H1 (cell line): ENCODE measurements around the gene LMAN1L. TPM values are rescaled to one million over a fixed set of nuclear protein-coding genes. Genes with fewer than 3 reads are reported as not detected.

ENCODE experiments used
- CHD1 ChIP-seq: IDR thresholded peaks from 2 replicates; pipeline ENCODE4 v1.6.1; 2012; ENCODE audit warnings: low read depth, low read length, improper control_type of control experiment
- EGR1 ChIP-seq: IDR thresholded peaks from 2 replicates; pipeline ENCODE4 v1.6.1; 2011; ENCODE audit warnings: low read depth, low read length, borderline replicate concordance
- KDM1A ChIP-seq: fragments of 200-600, 300-600 bp; sonication (generic); IDR thresholded peaks from 2 replicates; pipeline ENCODE4 v1.7.1; 2016; ENCODE audit warnings: mild to moderate bottlenecking, low read length, borderline replicate concordance
- POLR2A ChIP-seq, 2 experiments: IDR thresholded peaks; 1 replicate in 1 of 2; 2 replicates in 1 of 2; pipeline ENCODE4 v1.6.1; 2011; ENCODE audit warnings: low read depth in 2 of 2, low read length in 2 of 2, mild to moderate bottlenecking in 2 of 2; ENCODE audit errors: control extremely low read depth in 1 of 2
- RNF2 ChIP-seq: fragments of 200-900, 300-1000 bp; sonication (generic); IDR thresholded peaks from 2 replicates; pipeline ENCODE4 v1.7.1; 2016; ENCODE audit warnings: borderline replicate concordance, low read depth, mild to moderate bottlenecking, antibody characterized with exemption, low read length; ENCODE audit not compliant: poor library complexity, severe bottlenecking; ENCODE audit errors: missing control alignments
- SIRT6 ChIP-seq: IDR thresholded peaks from one replicate; pipeline ENCODE4 v1.7.1; 2012; ENCODE audit warnings: low read length, inconsistent platforms
- SP2 ChIP-seq: IDR thresholded peaks from 2 replicates; pipeline ENCODE4 v1.6.1; 2012; ENCODE audit warnings: mild to moderate bottlenecking, low read length, inconsistent platforms
- YY1 ChIP-seq: IDR thresholded peaks from 2 replicates; pipeline ENCODE4 v1.6.1; 2011; ENCODE audit warnings: low read depth, mild to moderate bottlenecking, low read length
- polyA plus RNA-seq, 7 experiments: library from polyadenylated mRNA; depleted of rRNA in 3 of 7; stranded (reverse) in 5 of 7; unstranded in 2 of 7; fragments of >200 nt in 5 of 7; fragments of 200-250 nt in 2 of 7; gene quantifications; 1 replicate in 5 of 7; 2 replicates in 1 of 7; 4 replicates in 1 of 7; pipeline versions ENCODE4 v1.2.1 to v1.2.3, GENCODE V29; 2011 to 2013; ENCODE audit warnings: missing spikeins in 2 of 7, mixed read lengths in 2 of 7
- total RNA-seq: library from RNA; stranded (reverse); fragmentation: NEBNext Ultra II Directional; extraction: Animal tissue kit (Norgen Biotek cat#: 25700); gene quantifications from 2 replicates; pipeline ENCODE4 v1.2.1, GENCODE V29; 2021

Gene LMAN1L
- total and polyA plus RNA-seq, 2 of the 8 experiments (the other 6 are each of a cell fraction or from before 2014, with no cell fraction given), result not detected

DNA sequence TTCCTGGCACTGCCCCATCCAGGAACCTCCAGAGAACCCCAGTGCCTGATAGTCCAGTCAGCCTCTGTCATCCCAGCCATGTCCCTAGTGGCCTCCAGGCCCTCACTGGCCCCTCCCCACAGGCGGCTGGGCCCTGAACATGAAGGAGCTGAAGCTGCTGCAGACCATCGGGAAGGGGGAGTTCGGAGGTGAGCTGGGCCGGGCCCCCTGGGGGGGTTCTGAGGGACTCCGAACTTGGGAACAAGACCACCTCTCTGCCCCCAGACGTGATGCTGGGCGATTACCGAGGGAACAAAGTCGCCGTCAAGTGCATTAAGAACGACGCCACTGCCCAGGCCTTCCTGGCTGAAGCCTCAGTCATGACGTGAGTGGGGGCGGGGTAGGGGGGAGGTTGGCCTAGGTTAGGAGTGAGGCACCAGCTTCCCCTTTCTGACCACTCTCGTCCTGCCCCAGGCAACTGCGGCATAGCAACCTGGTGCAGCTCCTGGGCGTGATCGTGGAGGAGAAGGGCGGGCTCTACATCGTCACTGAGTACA is 12.0 kb upstream of the LMAN1L start (continued):
- TF ChIP-seq CHD1 (no peak), KDM1A (no peak), RNF2 (no peak), SIRT6 (no peak), YY1 (no peak), SP2 (no peak), POLR2A (IDR thresholded peaks at IDR 0.05; ENCODE audit: control extremely low read depth in 1 of 2, low read depth in 2 of 2, low read length in 2 of 2) (no peak), EGR1 (no peak)
